Fibroblast of skin of back (primary cell): ENCODE data around the gene SRPRB.

ENCODE experiments used
- DNase-seq: peaks from one replicate; pipeline ENCODE4 v3.0.0-alpha.2; 2013

Gene SRPRB

GRCh38 chr3:133827136-133827535, 21.5 kb downstream of the SRPRB start:
- no peak for DNase-seq

GRCh38 chr3:133827684-133828083, 22.1 kb downstream of the SRPRB start:
- DNase-seq = no peak

GRCh38 chr3:133828576-133829309, 23.1 kb downstream of the SRPRB start:
- no peak for DNase-seq

GRCh38 chr3:133829310-133829707, 23.7 kb downstream of the SRPRB start:
- no peak for DNase-seq

GRCh38 chr3:133830071-133830470, 24.5 kb downstream of the SRPRB start:
- DNase-seq = no peak

GRCh38 chr3:133831966-133832801, 26.6 kb downstream of the SRPRB start:
- DNase-seq = no peak

GRCh38 chr3:133832802-133833144, 27.2 kb downstream of the SRPRB start:
- DNase-seq = no peak

- no peak for DNase-seq
These were observed 27.7 kb downstream of the SRPRB start for GRCh38 chr3:133833267-133833666.

GRCh38 chr3:133833880-133834620, 28.4 kb downstream of the SRPRB start:
- DNase-seq = no peak

- DNase-seq = no peak
These were observed 29.2 kb downstream of the SRPRB start for GRCh38 chr3:133834621-133835417.

GRCh38 chr3:133835418-133835743, 29.8 kb downstream of the SRPRB start:
- no peak for DNase-seq

- no peak for DNase-seq
These were observed 30.3 kb downstream of the SRPRB start for GRCh38 chr3:133835961-133836360.

- no peak for DNase-seq
These were observed 31.0 kb downstream of the SRPRB start for GRCh38 chr3:133836497-133837158.

GRCh38 chr3:133837487-133838295, 32.1 kb downstream of the SRPRB start:
- no peak for DNase-seq

- DNase-seq = no peak
These were observed 32.7 kb downstream of the SRPRB start for GRCh38 chr3:133838296-133838789.

- no peak for DNase-seq
These were observed 33.5 kb downstream of the SRPRB start for GRCh38 chr3:133838916-133839800.

GRCh38 chr3:133840055-133840737, 34.6 kb downstream of the SRPRB start:
- no peak for DNase-seq

GRCh38 chr3:133840767-133841166, 35.2 kb downstream of the SRPRB start:
- DNase-seq = no peak

- no peak for DNase-seq
These were observed 35.6 kb downstream of the SRPRB start for GRCh38 chr3:133841196-133841595.
